ENCODE measurements around the gene PRRT3.

- TF ChIP-seq CTCF (IDR thresholded peaks at IDR 0.05) (no peak), EP300 (IDR thresholded peaks at IDR 0.05) (no peak)
These were observed 53.6 kb downstream of the PRRT3 start for GRCh38 chr3:9898467-9899241.

All from upper lobe of left lung (tissue), 4 donors.